ENCODE measurements around the gene MANEAL.

Gene MANEAL

GRCh38 chr1:37831109-37831508 is 37.5 kb downstream of the MANEAL start:
- no peak overlapping the region for H3K27ac ChIP-seq
- H3K27me3 ChIP-seq: no peaks in the 10 kb centered on the region
- no peaks in the 10 kb centered on the region for H3K9me3 ChIP-seq (replicated peaks in 1 of 11)
- no peak overlapping the region for H3K4me3 ChIP-seq
- no peak for TF ChIP-seq Cebpa-rat (IDR thresholded peaks at IDR 0.05)
- H3K4me1 ChIP-seq: peaks cover 0 to 7% (median 2%) of the 10 kb centered on the region in 10 experiments; a peak in 12 of 20 replicates
- peaks cover 0 to 13% (median 0%) of the 10 kb centered on the region in 11 experiments; a peak in 7 of 22 replicates for H4K20me1 ChIP-seq
- H3K9ac ChIP-seq: no peak overlapping the region
- H3K4me2 ChIP-seq: no peak overlapping the region
- H3K36me3 ChIP-seq: peaks cover 88 to 99% (median 94%) of the 10 kb centered on the region in 11 experiments

- Histone ChIP-seq H3K36me3 (peaks cover 89 to 99% (median 94%) of the 10 kb centered on the region in 11 experiments), H3K27ac (no peak overlapping the region), H3K4me1 (no peaks in the 10 kb centered on the region), H4K20me1 (peaks cover 0 to 15% (median 0%) of the 10 kb centered on the region in 11 experiments; a peak in 5 of 22 replicates), H3K4me2 (no peak overlapping the region), H3K9ac (no peak overlapping the region), H3K27me3 (no peaks in the 10 kb centered on the region), H3K9me3 (replicated peaks in 1 of 11) (no peaks in the 10 kb centered on the region), H3K4me3 (no peak overlapping the region)
- TF ChIP-seq Cebpa-rat (IDR thresholded peaks at IDR 0.05): no peak
Observed at GRCh38 chr1:37831809-37832208, 38.2 kb downstream of the MANEAL start.

GRCh38 chr1:37836788-37837187 is 43.1 kb downstream of the MANEAL start:
- no peak overlapping the region for H3K4me3 ChIP-seq
- no peak overlapping the region for H3K9ac ChIP-seq
- no peak for TF ChIP-seq Cebpa-rat (IDR thresholded peaks at IDR 0.05)
- no peak overlapping the region for H3K4me2 ChIP-seq
- H3K27me3 ChIP-seq: no peaks in the 10 kb centered on the region
- no peak overlapping the region for H3K27ac ChIP-seq
- no peaks in the 10 kb centered on the region for H3K4me1 ChIP-seq
- H3K9me3 ChIP-seq (replicated peaks in 1 of 11): no peaks in the 10 kb centered on the region
- H3K36me3 ChIP-seq: peaks cover 95 to 99% (median 98%) of the 10 kb centered on the region in 11 experiments
- H4K20me1 ChIP-seq: peaks cover 0 to 29% (median 15%) of the 10 kb centered on the region in 11 experiments; a peak in 12 of 22 replicates

GRCh38 chr1:37839676-37840075 is 46.0 kb downstream of the MANEAL start:
- H3K4me3 ChIP-seq: no peak overlapping the region
- no peak overlapping the region for H3K9ac ChIP-seq
- peaks cover 75 to 98% (median 92%) of the 10 kb centered on the region in 11 experiments for H3K36me3 ChIP-seq
- H3K27me3 ChIP-seq: no peaks in the 10 kb centered on the region
- no peaks in the 10 kb centered on the region for H3K9me3 ChIP-seq (replicated peaks in 1 of 11)
- TF ChIP-seq Cebpa-rat (IDR thresholded peaks at IDR 0.05): no peak
- peaks cover 0 to 38% (median 17%) of the 10 kb centered on the region in 11 experiments; a peak in 12 of 22 replicates for H4K20me1 ChIP-seq
- H3K4me2 ChIP-seq: no peak overlapping the region
- no peak overlapping the region for H3K27ac ChIP-seq
- peaks cover 0 to 25% (median 0%) of the 10 kb centered on the region in 10 experiments; a peak in 8 of 20 replicates for H3K4me1 ChIP-seq

GRCh38 chr1:37840711-37841110 is 47.1 kb downstream of the MANEAL start:
- Histone ChIP-seq H3K36me3 (peaks cover 65 to 98% (median 90%) of the 10 kb centered on the region in 11 experiments), H3K4me1 (peaks cover 0 to 36% (median 9%) of the 10 kb centered on the region in 10 experiments; a peak in 16 of 20 replicates), H3K4me2 (no peak overlapping the region), H4K20me1 (peaks cover 0 to 49% (median 17%) of the 10 kb centered on the region in 11 experiments; a peak in 13 of 22 replicates), H3K27me3 (no peaks in the 10 kb centered on the region), H3K9me3 (replicated peaks in 1 of 11) (no peaks in the 10 kb centered on the region), H3K9ac (no peak overlapping the region), H3K4me3 (no peak overlapping the region), H3K27ac (no peak overlapping the region)
- no peak for TF ChIP-seq Cebpa-rat (IDR thresholded peaks at IDR 0.05)

- H3K4me3 ChIP-seq: no peak overlapping the region
- H4K20me1 ChIP-seq: peaks cover 0 to 58% (median 17%) of the 10 kb centered on the region in 11 experiments; a peak in 14 of 22 replicates
- no peaks in the 10 kb centered on the region for H3K9me3 ChIP-seq (replicated peaks in 1 of 11)
- H3K27me3 ChIP-seq: no peaks in the 10 kb centered on the region
- no peak for TF ChIP-seq Cebpa-rat (IDR thresholded peaks at IDR 0.05)
- no peak overlapping the region for H3K27ac ChIP-seq
- H3K4me2 ChIP-seq: no peak overlapping the region
- H3K4me1 ChIP-seq: peaks cover 6 to 45% (median 19%) of the 10 kb centered on the region in 10 experiments
- H3K9ac ChIP-seq: no peak overlapping the region
- peaks cover 56 to 96% (median 82%) of the 10 kb centered on the region in 11 experiments for H3K36me3 ChIP-seq
Observed at GRCh38 chr1:37841652-37842051, 48.0 kb downstream of the MANEAL start.

GRCh38 chr1:37844536-37844935 is 50.9 kb downstream of the MANEAL start:
- H3K9me3 ChIP-seq (replicated peaks in 1 of 11): no peaks in the 10 kb centered on the region
- no peak for TF ChIP-seq Cebpa-rat (IDR thresholded peaks at IDR 0.05)
- H3K4me1 ChIP-seq: peaks cover 16 to 74% (median 31%) of the 10 kb centered on the region in 10 experiments
- peak overlapping the region in 4 of 11 experiments; percentile 67 to 73 (median 68); a peak in 7 of 22 replicates for H3K27ac ChIP-seq
- peaks cover 41 to 92% (median 75%) of the 10 kb centered on the region in 11 experiments for H3K36me3 ChIP-seq
- H3K4me2 ChIP-seq: peak overlapping the region in 4 of 11 experiments; percentile 28 to 88 (median 67); a peak in 6 of 22 replicates
- H3K4me3 ChIP-seq: no peak overlapping the region
- no peak overlapping the region for H3K9ac ChIP-seq
- H3K27me3 ChIP-seq: no peaks in the 10 kb centered on the region
- H4K20me1 ChIP-seq: peaks cover 0 to 85% (median 14%) of the 10 kb centered on the region in 11 experiments; a peak in 14 of 22 replicates

- Histone ChIP-seq H3K9me3 (replicated peaks in 1 of 11) (no peaks in the 10 kb centered on the region), H3K4me1 (peaks cover 16 to 80% (median 37%) of the 10 kb centered on the region in 10 experiments), H3K4me3 (no peak overlapping the region; a peak in 1 of 20 replicates), H4K20me1 (peaks cover 0 to 87% (median 11%) of the 10 kb centered on the region in 11 experiments; a peak in 13 of 22 replicates), H3K4me2 (peak overlapping the region in 9 of 11 experiments; percentile 2 to 88 (median 71); a peak in 15 of 22 replicates), H3K36me3 (peaks cover 35 to 92% (median 73%) of the 10 kb centered on the region in 11 experiments), H3K27ac (peak overlapping the region in 9 of 11 experiments; percentile 45 to 73 (median 67); a peak in 17 of 22 replicates), H3K27me3 (no peaks in the 10 kb centered on the region), H3K9ac (peak overlapping the region in 3 of 11 experiments; percentile 44 to 53 (median 45); a peak in 8 of 22 replicates)
- no peak for TF ChIP-seq Cebpa-rat (IDR thresholded peaks at IDR 0.05)
Observed at GRCh38 chr1:37845049-37845646, 51.5 kb downstream of the MANEAL start.

GRCh38 chr1:37845786-37846185 is 52.1 kb downstream of the MANEAL start:
- Histone ChIP-seq H3K4me2 (peak overlapping the region in 9 of 11 experiments; percentile 2 to 88 (median 71); a peak in 17 of 22 replicates), H3K36me3 (peaks cover 28 to 91% (median 68%) of the 10 kb centered on the region in 11 experiments), H3K4me3 (no peak overlapping the region; a peak in 1 of 20 replicates), H3K9me3 (replicated peaks in 1 of 11) (no peaks in the 10 kb centered on the region), H3K27me3 (no peaks in the 10 kb centered on the region), H3K27ac (peak overlapping the region in 10 of 11 experiments; percentile 47 to 73 (median 66); a peak in 18 of 22 replicates), H4K20me1 (peaks cover 0 to 91% (median 12%) of the 10 kb centered on the region in 11 experiments; a peak in 13 of 22 replicates), H3K4me1 (peaks cover 18 to 87% (median 43%) of the 10 kb centered on the region in 10 experiments), H3K9ac (peak overlapping the region in 8 of 11 experiments; percentile 26 to 57 (median 46); a peak in 10 of 22 replicates)
- TF ChIP-seq Cebpa-rat (IDR thresholded peaks at IDR 0.05): 0 out of 22 replicates have a peak, but pooled peaks of 3 of the 11 experiments have one; percentile 18 to 35 (median 24)
